Germinal center (tissue), 1 donor: Measurements from ENCODE around the gene ZNF555.
"Not testable (repeated sequence)": the region's sequence is repeated elsewhere in the genome, so short reads cannot be mapped to it uniquely, and the experiment has no call there.

Source experiments
- DNase-seq: peaks from one replicate; pipeline ENCODE4 v3.0.0; 2012; ENCODE audit warnings: mixed read lengths, low spot score

ZNF555 gene

DNA sequence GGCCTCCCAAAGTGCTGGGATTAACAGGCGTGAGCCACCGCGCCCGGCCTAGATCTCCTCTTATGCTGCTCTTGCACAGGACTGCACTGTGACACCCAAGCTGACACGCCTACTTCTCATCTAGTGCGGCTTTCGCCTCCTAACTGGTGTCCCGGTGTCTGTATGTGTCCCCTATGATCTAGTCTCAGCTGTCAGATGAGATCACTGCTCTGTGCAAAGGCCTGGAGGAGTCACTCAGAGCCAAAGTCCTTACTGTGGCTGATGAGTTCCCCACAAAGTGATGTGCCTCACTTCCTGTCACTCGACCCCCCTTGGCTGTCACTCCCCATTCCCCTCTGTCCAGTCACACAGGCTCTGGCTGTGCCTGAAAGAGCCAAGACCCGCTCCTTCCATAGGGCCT, 28.3 kb downstream of the ZNF555 start:
- no peak for DNase-seq

DNA sequence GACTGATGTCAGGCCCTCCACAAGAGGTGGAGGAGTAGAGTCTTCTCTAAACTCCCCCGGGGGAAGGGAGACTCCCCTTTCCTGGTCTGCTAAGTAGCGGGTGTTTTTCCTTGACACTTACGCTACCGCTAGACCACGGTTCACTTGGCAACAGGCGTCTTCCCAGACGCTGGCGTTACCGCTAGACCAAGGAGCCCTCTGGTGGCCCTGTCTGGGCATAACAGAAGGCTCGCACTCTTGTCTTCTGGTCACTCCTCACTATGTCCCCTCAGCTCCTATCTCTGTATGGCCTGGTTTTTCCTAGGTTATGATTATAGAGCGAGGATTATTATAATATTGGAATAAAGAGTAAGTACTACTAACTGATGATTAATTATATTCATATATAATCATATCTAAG, 30.9 kb downstream of the ZNF555 start:
- not testable (repeated sequence) for DNase-seq

DNA sequence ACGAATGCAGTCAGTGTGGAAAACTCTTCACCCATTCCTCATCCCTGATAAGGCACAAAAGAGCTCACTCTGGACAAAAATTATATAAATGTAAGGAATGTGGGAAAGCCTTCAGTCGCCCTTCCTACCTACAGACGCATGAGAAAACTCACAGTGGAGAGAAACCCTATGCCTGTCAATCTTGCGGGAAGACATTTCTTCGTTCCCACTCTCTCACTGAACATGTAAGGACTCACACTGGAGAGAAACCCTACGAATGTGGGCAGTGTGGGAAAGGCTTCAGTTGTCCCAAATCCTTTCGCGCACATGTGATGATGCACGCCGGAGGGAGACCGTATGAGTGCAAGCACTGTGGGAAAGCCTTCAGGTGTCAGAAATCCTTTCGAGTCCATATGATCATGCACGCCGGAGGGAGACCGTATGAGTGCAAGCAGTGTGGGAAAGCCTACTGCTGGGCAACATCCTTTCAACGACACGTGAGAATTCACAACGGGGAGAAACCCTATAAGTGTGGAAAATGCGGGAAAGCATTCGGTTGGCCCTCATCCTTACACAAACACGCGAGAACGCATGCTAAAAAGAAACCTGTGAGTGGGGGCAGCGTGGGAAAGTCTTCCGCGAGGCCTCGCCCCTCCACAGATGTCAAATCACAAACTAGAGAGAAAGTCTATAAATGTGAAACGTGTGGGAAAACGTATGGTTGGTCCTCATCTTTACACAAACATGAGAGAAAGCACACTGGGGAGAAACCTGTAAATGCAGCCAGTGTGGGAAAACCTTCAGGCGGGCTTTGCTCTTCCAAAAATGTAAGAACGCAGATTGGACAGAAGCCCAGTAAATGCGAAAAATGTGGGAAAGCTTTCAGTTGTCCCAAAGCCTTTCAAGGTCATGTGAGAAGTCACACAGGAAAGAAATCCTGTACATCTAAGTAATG, 36.4 kb downstream of the ZNF555 start:
- DNase-seq = no peak

DNA sequence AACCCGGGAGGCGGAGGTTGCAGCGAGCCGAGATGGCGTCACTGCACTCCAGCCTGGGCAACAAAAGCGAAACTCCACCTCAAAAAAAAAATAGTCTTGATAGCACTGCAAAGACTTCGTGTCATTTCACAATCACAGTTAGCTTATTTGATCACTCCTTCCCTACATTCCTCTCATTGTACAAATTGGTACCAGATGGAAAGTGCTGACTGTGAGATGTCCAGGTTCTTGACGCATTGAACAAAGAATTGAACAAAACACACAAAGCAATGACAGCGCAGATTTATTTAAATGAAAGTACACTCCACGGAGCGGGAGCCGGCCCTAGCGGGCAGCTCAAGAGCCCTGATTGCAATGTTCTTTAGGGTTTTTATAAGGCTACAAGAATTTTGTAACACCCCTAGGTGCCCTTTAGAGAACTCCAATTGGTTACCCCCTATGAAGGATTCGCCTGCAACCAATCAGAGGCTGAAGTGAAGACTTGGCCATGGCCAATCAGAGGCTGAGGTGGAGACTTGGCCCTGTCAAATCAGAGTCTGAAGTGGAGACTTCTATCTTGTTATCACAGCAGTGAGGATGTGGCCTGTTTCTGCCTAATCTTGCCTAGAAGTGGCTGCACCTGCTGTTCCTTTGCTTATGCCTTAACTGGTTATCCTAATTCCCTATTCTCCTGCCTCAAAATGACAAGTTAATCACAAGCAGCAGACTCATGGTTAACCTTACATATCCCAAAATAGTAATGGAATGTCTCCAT, 42.6 kb downstream of the ZNF555 start:
- DNase-seq = no peak

DNA sequence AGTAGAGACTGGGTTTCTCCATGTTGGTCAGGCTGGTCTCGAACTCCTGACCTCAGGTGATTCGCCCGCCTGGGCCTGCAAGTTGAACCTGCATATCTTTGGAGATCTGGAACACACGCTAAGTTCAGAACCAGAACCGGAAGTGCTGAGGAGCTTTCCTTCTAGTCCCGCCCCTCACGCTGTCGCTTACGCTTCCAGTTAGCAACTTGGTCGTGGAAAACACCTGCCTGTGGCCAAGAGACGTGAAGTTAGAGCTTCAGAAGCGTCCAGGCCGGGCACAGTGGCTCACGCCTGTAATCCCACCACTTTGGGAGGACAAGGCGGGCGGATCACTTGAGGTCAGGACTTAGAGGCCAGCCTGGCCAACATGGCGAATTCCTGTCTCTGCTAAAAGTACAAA, 44.5 kb downstream of the ZNF555 start:
- DNase-seq = no peak

DNA sequence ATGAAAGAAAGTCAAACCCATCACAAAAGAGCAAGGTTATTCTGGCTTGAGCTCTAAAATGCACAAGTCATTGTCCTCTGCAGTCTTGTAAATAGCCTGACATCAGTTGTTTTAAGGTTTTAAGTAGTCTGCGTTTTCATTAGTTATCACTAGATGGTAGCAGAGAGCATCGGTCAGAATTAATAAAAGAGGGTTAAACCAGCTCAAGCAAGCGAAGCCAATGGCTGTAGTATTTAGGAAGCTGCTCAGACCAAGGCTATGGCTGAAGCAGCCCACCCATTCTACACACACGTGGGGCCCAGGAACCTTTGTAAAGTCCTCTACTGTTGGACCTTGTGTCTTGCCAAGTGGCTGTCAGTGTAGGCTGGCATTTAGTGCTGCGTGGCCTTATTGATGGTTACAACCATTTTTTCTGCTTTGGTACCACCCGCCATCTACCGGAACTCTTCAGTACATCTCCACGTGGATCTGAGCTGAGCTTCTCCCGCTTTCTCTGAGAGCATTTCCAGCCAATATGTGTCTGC, 46.2 kb downstream of the ZNF555 start:
- peak; percentile 64 for DNase-seq

DNA sequence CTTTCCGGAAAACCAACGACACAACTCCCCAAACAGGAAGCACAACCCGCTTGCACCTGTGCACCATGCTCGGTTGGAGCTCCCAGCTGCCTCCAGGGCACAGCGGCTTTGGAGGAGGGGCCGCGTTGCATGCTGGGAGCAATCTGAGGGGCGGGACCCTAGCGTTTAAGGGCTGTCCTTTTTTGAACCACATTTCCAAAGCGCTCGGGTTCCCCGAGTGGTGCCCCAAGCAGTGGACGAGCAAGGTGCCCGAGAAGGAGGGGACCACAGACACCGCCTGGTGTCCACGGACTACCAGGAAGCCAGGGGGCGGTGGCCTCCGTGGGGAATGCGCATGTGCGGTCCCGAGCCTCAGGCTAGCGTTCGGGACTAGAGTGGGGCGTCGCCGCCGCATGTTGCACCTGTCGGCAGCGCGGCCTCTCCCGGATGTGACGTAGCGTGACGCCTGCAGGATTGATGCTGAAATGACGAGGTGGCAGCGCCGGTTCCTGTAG, 47.5 kb downstream of the ZNF555 start:
- DNase-seq = peak; percentile 49

DNA sequence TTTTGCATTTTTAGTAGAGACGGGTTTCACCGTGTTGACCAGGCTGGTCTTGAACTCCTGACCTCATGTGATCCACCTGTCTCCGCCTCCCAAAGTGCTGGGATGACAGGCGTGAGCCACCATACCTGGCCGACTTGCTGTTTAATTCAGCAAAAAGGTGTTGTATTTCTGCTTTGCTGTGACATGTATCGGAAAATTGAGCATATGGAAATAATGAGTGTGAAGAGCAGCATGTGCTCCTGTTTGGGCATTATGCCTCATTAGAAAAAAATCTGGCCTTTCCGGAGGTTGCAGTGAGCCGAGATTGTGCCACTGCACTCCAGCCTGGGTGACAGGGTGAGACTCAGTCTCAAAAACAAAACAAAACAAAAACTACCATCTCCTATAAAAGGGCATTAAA, 49.3 kb downstream of the ZNF555 start:
- not testable (repeated sequence) for DNase-seq

DNA sequence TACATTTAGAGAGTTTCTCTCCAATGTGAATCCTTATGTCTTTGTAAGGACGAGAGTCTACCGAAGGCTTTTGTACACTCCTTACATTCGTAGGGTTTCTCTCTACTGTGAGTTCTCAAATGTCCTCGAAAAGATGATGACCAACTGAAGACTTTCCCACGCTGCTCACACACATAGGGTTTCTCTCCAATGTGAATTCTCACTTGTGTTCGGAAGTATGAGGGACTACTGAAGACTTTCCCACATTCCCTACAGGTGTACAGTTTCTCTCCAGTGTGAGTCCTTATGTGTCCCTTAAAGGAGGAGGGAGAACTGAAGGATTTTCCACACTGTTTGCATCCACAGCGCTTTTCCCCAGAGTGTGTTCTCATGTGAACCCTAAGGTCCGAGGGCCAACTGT, 55.4 kb downstream of the ZNF555 start:
- no peak for DNase-seq

DNA sequence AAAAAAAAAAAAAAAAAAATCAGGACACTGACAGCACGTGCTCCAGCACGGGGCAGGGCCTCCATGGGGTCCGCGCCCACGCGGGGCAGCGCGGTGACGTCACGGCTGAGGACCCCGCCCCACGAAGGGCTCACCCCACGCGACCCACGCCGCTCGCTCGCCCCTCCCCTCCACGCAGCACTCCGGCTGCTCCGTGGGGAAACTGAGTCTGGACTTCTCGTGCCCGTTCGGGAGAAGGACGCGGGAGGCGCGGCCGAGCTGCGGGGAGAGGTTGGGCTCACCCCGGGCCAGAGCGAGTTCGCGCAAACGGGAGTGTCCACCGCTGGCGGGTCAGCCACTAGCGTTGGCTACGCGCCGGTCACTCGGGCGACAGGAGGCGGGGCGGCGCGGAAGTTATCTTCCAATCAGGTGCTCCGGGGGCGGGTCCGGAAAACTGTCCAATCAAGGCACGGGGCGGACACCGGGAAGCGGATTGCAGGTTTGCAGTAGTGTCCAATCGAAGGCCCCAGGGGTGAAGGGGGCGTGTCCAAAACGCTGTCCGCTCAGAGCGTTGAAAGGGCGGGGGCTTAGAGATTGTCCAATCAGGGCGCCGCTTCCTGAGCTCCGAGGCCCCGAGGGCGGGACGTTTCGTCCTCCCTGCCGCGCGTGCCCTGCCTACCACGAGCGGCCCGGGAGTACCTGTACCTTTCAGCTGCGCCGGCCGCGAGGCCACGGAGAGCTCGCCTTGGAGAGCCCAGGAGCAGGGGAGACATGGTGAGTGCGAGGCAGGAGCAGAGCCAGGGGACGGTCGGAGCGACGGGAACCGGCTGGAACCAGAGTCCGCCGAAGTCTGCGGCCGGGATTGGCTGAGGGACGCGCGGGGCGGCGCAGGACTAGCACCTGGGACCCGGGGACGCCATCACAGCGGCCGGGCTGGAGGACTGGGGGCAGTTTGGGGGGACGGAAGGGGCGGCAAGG, 59.3 kb downstream of the ZNF555 start, which contains the start of gene ZNF57:
Gene ZNF57, plus strand, starts transcription at position 633 of the 957 bp plus-strand sequence. Its CDS starts 118 bp downstream, at position 751.
- peak; percentile 99 for DNase-seq

DNA sequence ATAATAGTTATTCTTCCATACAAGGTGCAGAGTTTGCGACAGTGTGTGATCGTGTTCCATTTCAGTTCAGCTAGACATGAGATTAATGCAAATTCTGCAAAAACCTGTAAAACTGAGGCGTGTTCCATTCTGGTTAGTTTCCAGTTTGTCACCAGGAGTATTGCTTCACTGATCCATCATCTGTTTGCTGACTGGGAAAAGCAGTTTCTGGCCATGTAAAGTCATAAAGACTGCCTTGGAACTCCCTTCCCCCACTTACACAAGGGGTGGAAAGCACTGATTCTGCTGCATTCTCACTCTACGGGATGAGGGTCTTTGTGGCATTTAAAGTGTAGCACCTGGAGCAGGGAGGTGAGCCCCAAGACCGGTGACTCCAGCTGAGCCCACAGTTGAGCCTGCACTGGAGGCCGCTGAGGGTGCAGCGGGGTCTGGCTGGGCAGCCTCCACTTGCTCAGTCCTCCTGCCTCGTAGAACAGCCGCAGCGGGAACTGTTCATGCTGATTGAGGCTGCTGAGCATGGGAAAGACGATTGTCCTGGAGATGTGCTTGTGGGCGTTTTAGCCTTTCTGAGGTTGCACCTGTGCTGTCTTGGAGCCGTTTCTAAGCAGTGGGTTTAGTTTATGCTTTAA, 61.4 kb downstream of the ZNF555 start:
- DNase-seq = no peak

DNA sequence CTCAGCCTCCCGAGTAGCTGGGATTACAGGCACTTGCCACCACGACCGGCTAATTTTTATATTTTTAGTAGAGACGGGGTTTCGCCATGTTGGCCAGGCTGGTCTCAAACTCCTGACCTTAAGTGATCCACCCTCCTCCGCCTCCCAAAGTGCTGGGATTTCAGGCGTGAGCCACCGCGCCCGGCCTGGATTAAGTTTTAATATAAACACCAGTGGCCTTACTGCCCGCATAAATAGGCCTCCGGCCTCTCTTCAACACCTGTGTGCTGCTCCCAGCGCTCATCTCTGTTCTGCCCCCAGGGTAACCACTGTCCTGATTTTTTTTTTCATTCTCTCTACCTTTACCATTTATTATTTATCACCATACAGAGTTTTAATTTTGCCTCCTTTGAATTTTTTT, 62.1 kb downstream of the ZNF555 start:
- DNase-seq = not testable (repeated sequence)

DNA sequence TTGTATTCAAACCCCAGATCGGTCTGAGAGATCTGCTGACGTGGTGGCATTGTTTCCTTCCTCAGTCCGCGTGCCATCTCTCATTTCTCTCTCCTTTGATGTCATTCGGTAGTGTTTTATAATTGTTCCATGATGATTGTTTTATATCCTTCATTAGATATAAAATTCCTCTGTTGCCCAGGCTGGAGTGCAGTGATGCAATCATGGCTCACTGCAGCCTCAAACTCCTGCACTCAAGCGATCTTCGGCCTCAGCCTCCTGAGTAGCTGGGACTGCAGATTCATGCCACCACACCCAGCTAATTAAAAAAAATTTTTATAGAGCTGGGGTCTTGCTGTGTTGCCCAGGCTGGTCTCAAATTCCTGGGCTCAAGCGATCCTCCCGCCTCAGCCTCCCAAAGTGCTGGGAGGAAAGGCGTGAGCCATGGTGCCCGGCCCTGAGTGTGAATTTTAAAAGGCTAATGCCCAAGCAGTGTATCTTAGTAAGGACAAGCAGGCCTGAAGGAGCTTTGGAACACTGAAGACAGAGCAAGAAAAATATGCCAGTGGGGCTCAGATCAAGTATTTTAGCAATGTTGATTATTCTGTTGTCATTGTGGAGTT, 64.7 kb downstream of the ZNF555 start:
- DNase-seq = no peak

DNA sequence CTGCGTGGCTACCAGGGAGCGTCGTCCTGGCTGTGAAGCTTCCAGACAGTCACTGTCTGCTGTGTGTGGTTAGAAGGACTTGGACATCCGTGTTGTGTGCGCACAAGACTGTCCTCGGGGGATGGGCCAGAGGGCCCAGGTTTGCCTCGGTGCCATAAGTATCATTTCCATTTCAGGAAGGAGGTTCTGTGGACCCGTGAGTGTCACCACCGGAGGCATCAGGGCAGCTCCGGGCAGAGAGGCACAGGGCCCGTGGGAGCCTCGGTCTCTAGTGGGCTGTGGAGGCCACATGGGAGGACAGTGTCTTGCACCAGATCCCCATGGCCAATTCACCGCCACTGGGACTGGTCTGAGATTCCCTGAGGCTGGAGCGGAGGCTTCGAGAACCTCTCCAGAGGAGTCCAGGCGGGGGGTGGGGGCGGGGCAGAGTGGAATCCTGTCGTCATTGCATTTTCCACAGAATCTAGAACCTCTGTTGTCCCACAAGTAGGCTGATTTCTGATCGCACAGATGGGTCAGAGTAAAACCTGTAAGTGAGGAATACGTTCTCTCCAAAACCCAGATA, 65.4 kb downstream of the ZNF555 start:
- DNase-seq = no peak
